GM19099 (cell line): ENCODE measurements around the gene RUSC2.

Experiments used
- POLR2A ChIP-seq: IDR thresholded peaks from 3 replicates; pipeline ENCODE4 v1.6.1; 2011; ENCODE audit warnings: low read depth; ENCODE audit not compliant: insufficient read length; ENCODE audit errors: extremely low read depth

Gene RUSC2

DNA sequence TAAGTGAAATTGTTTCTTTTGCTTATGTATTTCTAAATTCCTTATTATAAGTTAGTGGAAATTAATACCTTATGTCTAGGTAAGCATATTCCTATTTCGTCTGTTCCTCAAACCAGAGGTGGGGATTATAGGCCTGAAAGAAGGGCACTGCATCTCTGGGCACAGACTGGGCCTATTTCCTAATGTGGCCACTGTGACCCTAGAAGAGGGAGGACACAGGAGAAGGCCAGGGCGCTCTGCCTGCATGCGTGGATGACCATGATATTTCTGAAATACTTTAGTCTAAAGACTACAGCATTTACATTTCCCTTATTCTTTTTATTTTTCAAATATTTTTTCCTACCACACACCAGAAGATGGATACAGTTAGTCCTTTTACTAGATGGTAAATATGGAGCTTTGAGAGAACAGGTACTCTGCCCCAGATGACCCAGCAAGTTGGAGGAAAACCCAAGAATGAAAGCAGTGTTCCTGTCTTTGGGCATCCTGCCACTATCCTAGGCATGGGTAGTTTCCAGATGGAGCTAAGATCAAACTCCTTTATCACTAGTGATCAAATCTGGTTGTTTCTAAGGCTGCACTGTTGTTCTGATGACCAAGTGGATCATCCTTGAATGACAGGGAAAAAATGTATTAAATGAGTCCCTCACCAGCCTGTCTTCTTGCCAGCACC lies 27.8 kb downstream of the RUSC2 start:
- TF ChIP-seq POLR2A = no peak

GRCh38 chr9:35518225-35518821 lies 28.4 kb downstream of the RUSC2 start:
- TF ChIP-seq POLR2A = no peak

- no peak for TF ChIP-seq POLR2A
Measured at GRCh38 chr9:35518981-35519679, 29.2 kb downstream of the RUSC2 start.

DNA sequence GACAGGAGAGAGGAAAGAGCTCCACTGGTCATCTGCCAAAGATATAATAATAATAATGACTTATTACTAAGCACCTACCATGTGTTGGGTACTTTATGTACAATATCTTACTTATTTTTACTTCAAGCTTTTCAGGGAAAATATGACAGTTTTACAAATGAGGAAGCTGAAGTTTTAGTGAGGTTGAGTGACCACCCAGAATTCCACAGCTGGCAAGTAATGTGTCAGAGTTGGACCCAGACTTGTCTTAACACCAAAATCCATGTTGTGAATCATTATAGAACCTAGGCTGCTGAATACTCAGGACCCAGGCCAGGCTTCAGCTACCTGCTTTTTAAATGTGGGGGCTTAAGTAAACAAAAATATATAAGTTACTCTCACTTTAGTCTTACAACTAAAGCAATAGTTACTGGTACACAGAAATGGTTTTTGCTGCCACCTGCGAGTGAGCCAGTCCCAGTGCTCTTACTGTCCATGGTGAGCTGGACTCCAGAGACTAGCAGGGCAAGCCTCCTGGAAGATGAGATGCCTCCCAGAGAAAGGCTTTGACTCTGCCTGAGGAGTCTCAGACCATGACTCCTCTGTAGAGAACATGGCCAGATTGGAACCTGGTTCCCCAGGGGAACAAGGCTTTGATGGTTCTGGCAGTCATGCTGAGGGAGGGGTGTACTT lies 29.9 kb downstream of the RUSC2 start:
- TF ChIP-seq POLR2A = no peak

DNA sequence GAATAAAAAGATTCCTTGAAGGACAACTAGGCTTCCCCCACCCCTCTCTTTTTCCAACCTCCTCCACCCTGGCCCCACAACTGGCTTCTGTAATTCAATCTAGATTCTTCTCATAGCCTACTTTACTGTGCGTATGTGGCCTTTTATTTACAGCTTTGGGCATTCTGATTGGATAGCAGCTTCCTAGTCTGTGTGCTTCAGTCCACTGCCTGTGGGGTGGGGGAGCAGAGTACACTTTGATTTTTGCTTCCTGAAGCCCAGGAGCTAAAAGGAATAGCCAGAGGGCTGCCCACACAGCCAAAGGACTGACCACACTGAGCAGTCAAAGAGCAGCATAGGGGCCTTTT lies 30.4 kb downstream of the RUSC2 start:
- TF ChIP-seq POLR2A = no peak

GRCh38 chr9:35521708-35522107 lies 31.8 kb downstream of the RUSC2 start:
- TF ChIP-seq POLR2A = no peak

- no peak for TF ChIP-seq POLR2A
Measured at GRCh38 chr9:35522187-35522586, 32.3 kb downstream of the RUSC2 start.

DNA sequence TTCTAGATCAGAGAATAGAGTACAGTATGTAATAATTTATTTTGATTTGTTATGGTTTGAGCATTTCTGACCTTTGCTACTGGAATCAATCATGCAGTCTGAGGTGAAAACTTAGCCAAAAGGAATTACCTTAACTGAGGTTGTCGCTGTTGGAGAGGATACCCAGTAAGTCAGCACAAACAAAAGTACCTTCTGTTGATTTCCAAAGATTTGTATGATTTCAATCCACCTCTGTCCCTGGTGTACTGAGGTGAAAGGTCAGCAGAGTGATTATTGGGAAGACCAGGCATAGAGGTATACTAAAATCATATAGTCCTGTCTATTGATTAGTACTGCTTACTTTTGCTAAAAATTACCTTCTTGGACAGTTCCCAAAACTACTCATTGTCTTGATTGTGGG lies 32.8 kb downstream of the RUSC2 start:
- TF ChIP-seq POLR2A = no peak

DNA sequence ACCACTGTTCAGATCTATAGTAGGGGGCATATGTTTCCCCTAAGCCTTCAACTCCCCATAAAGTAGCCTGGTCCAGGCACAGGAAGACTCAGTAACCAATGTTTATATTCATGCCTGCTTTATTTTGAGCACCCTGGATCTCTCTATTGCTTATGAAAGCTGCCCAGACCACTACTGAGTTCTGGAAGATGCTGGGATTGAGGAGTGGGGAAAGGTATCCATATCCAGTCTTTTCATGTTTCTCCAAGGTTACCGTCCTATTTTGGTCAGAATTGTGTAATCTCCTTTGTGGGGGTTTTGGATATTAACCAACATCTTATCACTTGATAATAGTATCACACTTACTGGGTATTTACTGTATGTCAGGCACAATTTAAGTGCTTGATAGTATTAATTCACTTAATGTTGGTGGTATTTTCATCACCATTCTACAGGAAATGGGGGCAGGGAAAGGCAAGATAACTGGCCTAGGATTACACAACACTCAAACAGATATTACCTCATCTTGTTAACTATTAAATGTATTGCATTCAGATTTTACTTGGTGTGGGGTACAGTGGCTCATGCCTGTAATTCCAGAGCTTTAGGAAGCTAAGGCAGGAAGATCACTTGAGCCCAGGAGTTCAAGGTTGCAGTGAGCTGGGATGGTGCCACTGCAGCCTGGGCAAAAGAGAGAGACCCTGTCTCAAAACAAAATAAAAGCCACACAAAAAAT lies 36.3 kb downstream of the RUSC2 start:
- no peak for TF ChIP-seq POLR2A

GRCh38 chr9:35529161-35529823 lies 39.4 kb downstream of the RUSC2 start:
- no peak for TF ChIP-seq POLR2A

DNA sequence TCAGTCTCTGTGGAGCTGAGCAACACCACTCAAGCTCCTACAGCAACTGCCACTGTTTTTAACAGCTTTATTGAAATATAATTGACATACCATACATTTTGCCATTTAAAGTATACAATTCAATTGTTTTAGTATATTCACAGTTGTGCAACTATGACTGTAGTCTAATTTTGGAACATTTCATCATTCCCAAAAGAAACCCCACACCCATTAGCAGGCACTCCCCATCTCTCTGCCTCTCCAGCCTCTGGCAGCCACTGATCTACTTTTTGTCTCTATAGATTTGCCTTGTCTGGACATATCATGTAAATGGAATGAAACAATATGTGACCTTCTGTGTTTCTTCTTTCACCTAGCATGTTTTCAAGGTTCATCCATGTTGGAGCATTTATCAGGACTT lies 43.5 kb downstream of the RUSC2 start:
- TF ChIP-seq POLR2A = no peak

GRCh38 chr9:35537913-35538312 lies 48.0 kb downstream of the RUSC2 start:
- no peak for TF ChIP-seq POLR2A

GRCh38 chr9:35538361-35539234 lies 48.7 kb downstream of the RUSC2 start:
- no peak for TF ChIP-seq POLR2A
